Posterior cingulate gyrus (tissue), 11 donors: Measurements from ENCODE around the gene CARD16.
"Not testable (repeated sequence)": the region's sequence is repeated elsewhere in the genome, so short reads cannot be mapped to it uniquely, and the experiment has no call there.

Experiments used
- DNase-seq, 10 donors: peaks; one replicate each; pipeline versions ENCODE4 v3.0.0 to v3.0.0-alpha.2; 2020 to 2021; ENCODE audit warnings: mixed read lengths in 3 of 10
- intact Hi-C: fragments of 100-400 bp; cut with DNase I; formaldehyde crosslinking; loops from one replicate; pipeline ENCODE4 v1.15.1; 2023

Gene CARD16

GRCh38 chr11:105044557-105045524 is at the start of gene CARD16:
Gene CARD16 (minus strand): TSS chr11:105045335. CDS start chr11:105045297, 38 bp downstream.
- intact Hi-C loops, DNase-seq: not testable (repeated sequence)

GRCh38 chr11:105092256-105093239 is 47.4 kb upstream of the CARD16 start:
- intact Hi-C loops: no loop called here
- DNase-seq: no peak

- peak in 1 of 10 donors; percentile 49 for DNase-seq
- intact Hi-C loops: no loop called here
These were observed 36.4 kb upstream of the CARD16 start for GRCh38 chr11:105081412-105082150.

- DNase-seq, intact Hi-C loops: not testable (repeated sequence)
These were observed 35.2 kb upstream of the CARD16 start for GRCh38 chr11:105080171-105080906.

DNA sequence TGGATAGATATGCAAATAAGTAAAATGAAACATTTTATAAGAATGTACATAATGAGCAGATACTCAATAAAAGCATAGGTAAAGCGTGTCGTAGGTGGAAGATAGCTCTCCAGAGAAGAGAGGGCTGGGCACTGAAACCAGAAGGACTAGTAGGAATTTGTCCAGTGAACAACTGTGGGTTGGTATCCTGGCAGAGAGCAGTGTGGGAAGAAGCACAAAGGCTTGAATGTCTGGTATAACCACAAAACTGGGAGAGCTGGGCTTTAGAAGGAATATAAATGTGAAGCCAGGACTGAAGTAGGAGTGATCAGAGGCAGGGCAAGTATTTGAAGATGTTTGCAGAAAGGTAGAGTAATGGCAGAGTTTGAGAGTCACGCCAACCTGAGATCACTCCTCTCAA is 33.1 kb upstream of the CARD16 start:
- DNase-seq: no peak
- intact Hi-C loops: no loop called here

DNA sequence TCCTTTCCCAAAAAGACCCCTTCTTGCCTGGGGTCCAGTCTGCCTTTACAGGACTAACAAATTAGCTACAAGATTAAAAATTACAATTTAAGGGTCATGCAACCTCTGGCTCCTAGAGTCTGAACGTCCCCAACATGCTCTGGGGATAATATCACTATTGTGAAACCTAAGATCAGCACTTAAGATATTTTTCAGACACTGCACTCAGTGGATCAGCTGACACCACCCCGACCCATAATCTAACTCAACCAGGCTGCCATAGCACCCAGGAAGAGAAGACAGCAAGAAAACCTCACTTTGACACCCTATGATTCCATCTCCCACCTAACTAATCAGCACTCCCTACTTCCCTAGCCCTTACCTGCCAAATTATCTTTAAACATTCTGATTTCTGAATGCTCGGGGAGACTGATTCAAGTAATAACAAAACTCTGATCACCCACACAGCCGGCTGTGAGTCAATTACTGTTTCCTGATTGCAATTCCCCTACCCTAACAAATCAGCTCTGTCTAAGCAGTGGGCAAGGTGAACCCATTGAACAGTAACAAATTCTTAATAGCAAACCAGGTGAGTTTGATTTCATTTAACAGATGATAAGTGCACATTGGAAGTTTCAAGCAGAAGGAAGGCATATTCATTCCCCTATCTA is 32.1 kb upstream of the CARD16 start:
- DNase-seq, intact Hi-C loops: not testable (repeated sequence)

DNA sequence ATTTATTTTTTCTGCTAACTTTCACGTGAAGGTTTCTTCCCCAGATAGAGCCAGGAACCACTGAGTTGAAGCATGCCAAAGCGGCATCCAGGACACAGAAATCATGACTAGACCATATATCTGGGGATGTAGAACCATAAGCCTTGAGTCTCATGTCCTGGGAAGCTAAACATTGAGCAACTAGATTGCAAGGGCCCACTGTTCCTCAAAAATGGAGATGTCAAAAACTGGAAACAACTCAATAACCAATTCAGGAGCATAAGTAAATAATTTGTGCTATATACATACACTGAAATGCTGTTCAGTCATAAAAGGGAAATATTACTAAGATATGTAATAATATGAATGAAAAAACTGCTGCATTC is 29.0 kb upstream of the CARD16 start:
- DNase-seq: no peak
- intact Hi-C loops: no loop called here

- intact Hi-C loops: no loop called here
- DNase-seq: no peak
These were observed 28.5 kb upstream of the CARD16 start for GRCh38 chr11:105073456-105074165.

DNA sequence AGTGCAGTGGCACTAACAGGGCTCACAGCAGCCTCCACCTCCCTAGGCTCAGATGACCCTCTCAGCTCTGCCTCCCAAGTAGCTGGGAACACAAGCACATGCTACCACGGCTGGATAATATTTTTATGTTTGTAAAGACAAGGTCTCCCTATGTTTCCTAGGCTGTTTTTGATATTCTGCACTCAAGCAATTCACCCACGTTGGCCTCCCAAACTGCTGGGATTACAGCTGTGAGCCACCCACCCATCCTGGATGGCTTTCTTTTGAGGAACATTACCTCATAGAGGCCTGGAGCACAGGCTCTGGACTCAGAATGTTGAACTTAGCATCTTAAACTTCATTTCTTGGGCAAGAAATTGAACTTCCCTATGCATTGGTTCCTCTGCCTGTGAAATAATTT is 26.9 kb upstream of the CARD16 start:
- intact Hi-C loops, DNase-seq: not testable (repeated sequence)

- DNase-seq: no peak
- intact Hi-C loops: no loop called here
These were observed 26.1 kb upstream of the CARD16 start for GRCh38 chr11:105071089-105071732.

DNA sequence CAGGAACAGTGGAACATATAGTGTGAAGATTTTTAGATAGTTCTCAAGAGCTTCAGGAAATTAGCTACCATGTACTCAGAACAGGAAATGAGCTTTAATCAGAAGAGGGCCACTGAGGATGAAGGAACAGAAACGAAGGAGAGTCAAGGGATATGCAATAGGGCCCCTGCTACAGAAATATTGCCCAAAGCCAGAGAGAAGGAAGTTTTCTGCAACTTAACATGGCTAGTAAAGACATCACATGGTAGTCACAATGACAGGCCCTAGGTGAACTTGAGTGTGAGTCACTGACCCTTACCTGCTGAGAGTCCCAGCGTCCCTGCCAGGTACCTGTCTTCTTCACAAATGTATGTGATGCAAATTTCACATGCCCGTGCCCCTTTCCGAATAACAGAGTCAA is 25.2 kb upstream of the CARD16 start:
- peak in 1 of 10 donors; percentile 61 for DNase-seq
- intact Hi-C loops: no loop called here

DNA sequence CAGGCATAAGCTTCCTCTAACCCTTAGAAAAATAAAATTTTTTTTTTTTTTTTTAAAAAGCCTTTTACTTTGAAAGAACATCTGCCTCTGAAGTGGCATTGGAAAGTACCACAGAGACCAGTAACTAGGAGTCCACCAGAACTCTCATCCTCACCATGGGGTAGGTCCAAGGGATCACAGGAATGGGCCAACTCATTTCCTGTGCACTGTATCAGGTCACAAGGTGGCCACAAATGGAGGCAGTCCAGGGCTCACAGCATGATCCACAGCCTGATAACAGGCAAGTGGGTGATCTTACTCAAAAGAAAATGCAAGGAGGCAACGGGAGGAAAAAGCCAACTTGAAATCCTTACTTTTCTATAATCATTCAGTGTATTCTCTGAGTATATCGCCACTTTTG is 24.6 kb upstream of the CARD16 start:
- intact Hi-C loops, DNase-seq: not testable (repeated sequence)

- DNase-seq, intact Hi-C loops: not testable (repeated sequence)
These were observed 18.3 kb upstream of the CARD16 start for GRCh38 chr11:105063245-105063941.

DNA sequence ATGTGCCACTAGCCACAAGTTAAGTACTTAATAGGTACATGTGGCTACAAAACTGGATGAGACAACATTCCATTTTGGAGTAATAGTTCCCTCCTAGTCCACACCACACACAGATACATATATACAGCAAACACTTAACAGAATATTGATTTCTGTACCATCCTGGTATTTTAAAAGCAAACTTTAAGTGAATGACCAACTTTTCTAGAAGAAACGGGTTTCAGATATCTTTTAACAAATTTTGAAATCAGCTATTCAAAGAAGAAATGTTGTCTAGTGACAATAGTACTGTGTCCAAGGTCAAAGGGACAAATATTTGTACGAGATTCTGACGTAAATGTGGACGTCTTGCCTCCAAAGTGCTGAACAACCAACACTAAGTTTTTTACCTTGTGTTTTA is 12.3 kb upstream of the CARD16 start:
- intact Hi-C loops: no loop called here
- DNase-seq: no peak

DNA sequence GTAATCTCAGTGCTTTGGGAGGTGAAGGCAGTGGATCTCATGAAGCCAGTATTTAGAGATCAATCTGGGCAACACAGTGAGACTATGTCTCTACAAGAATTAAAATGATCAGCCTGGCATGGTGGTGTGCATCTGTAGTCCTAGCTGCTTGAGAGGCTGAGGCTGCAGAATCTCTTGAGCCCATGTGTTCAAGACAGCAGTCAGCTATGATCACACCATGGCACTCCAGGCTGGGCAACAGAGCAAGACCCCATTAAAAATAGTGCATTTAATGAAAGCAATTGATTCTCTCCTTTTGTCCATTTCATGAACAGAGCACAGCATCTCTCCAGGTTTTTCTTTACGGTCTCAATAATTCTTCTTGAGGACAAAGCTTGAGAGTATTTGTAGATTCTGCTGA is 11.3 kb upstream of the CARD16 start:
- intact Hi-C loops: no loop called here
- no peak for DNase-seq

DNA sequence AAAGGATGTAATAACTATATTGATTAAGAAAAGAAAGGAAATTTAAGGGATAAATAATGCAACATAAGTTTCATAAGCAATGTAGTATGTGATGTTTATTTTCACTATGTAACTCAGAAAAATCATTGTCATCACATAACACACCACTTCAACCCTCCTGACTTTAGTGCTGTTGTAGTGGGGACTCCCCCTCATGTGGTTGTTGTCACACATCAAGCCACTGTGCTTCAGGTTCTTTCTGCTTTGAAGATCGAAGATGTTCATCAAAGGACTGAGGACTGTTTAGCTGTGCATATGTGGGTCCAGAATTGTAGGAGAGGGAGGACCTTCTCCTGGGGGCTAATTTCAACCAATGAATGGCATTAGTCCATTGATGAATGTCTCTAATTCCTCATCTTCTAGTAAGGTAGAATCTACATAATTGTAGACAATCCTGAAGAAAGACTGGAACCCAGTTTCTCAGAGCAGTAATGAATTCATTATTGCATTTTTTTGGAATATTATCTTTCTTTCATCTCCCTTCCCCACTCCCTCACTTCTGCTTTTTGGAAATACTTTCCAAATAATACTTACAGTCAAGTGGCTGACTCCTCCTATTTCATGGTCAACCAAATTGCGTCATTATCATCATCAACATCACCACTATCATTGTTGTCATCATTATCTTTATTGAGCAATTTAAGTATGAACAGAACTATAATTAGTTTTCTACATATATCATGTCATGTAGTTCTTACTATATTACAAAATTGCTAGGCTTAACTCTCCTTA is 9.8 kb upstream of the CARD16 start:
- intact Hi-C loops: no loop called here
- DNase-seq: no peak

DNA sequence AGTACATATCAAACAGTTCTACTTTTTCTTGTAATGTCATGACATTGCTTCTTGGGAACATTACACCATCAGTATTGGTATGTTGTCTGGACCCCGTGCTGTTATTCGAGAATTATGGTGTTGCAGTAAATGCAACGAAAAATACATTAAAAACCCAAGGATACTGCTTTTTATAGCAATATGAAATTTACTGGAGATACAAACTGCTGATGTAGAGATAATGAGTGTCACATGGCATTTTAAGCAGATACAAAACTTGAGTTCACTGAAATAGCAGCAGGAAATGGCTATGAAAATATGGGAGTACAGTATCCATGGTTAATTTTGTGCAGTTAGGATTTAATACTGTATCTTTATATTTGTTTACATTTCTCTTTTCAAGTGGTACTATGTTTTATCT is 7.4 kb upstream of the CARD16 start:
- intact Hi-C loops: no loop called here
- DNase-seq: no peak
